Lower lobe of right lung (tissue), 2 donors: Measurements from ENCODE around the gene PC. TPM values are rescaled to one million over a fixed set of nuclear protein-coding genes. Genes with fewer than 3 reads are reported as not detected.

Experiments
- ATAC-seq, 2 donors: fragments of 200-7000 bp; cut with Tn5 transposase; one replicate each; pipeline ENCODE4 v1.9.1; 2020 to 2022; ENCODE audit warnings: mild to moderate bottlenecking in 2 of 2, moderate library complexity in 2 of 2
- DNase-seq: peaks from one replicate; pipeline ENCODE4 v3.0.0-alpha.2; 2020
- H3K27ac ChIP-seq: fragments of 200-600 bp; one replicate; pipeline ENCODE4 v1.8.0; 2022
- H3K27me3 ChIP-seq: fragments of 200-600 bp; one replicate; pipeline ENCODE4 v1.8.0; 2022; ENCODE audit warnings: low read depth
- H3K36me3 ChIP-seq: fragments of 200-600 bp; one replicate; pipeline ENCODE4 v1.8.0; 2022; ENCODE audit warnings: mild to moderate bottlenecking
- H3K4me1 ChIP-seq: fragments of 200-600 bp; one replicate; pipeline ENCODE4 v1.8.0; 2022
- H3K4me3 ChIP-seq: fragments of 200-600 bp; one replicate; pipeline ENCODE4 v1.8.0; 2022; ENCODE audit warnings: mild to moderate bottlenecking
- H3K9me3 ChIP-seq: fragments of 200-600 bp; one replicate; pipeline ENCODE4 v1.8.0; 2022
- intact Hi-C: fragments of 100-400 bp; cut with DNase I; formaldehyde crosslinking; loops from one replicate; pipeline ENCODE4 v1.11.0; 2022
- total RNA-seq: library from RNA; stranded (reverse); fragmentation: NEBNext Ultra II Directional; extraction: Animal tissue kit (Norgen Biotek cat#: 25700); gene quantifications from one replicate; pipeline ENCODE4 v1.2.1, GENCODE V29; 2021
- TF ChIP-seq, protein P1 (sequence below): fragments of 200-600 bp; IDR thresholded peaks from one replicate; pipeline ENCODE4 v1.8.0; 2022; ENCODE audit warnings: antibody characterized with exemption, mild to moderate bottlenecking
- donor health status: DM: no; HTN: yes; CAD: no; lungs with severe emphysema.

The PC gene
- total RNA-seq, 1 donor from 2014 or later, result 14.7 TPM

DNA sequence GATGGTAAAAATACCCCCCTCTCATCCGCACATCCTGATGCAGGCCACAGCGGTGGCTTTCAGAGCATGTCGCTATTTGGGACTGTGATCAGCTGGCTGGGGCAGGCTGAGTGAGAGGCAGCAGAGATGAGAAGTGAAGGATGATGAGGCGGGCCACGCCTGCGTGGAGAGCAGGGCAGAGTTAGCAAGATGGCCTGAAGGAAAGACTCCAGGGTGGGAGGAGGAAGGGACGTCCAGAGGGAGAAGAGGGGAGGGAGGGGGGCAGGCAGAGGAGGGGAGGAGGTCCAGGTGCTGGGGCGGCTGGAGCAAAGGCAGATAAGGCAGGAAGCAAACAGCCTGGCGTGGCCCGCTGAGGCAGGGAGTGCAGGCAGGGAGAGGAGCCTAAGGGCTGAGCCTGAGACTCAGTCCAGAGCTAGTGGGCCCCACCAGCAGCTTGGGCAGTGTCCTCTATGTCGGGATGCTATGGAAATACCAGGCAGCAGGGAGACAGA, 72.2 kb downstream of the PC start:
- Histone ChIP-seq H3K36me3 (no peaks in the 10 kb centered on the region), H3K9me3 (no peaks in the 10 kb centered on the region)

DNA sequence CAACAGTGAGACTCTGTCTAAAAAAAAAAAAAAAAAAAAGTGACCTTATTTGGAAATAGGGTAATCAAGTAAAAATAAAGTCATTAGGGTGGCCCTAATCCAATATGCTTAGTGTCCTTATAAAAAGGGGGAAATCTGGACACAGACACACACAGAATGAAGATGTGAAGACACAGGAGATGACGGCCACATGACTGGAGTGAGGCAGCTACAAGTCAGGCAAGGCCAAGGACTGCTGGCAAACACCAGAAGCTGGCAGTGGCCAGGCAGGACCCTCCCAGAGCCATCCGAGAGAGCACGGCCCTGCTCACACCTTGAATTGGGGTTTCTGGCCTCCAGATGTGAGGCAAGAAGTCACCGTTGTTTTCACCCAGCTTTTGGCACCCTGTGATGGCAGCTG, 72.7 kb downstream of the PC start:
- H3K27ac ChIP-seq, result no peak overlapping the region
- peaks cover 4% of the 10 kb centered on the region for H3K4me1 ChIP-seq
- intact Hi-C loops, result no loop called here
- TF ChIP-seq, protein P1, sequence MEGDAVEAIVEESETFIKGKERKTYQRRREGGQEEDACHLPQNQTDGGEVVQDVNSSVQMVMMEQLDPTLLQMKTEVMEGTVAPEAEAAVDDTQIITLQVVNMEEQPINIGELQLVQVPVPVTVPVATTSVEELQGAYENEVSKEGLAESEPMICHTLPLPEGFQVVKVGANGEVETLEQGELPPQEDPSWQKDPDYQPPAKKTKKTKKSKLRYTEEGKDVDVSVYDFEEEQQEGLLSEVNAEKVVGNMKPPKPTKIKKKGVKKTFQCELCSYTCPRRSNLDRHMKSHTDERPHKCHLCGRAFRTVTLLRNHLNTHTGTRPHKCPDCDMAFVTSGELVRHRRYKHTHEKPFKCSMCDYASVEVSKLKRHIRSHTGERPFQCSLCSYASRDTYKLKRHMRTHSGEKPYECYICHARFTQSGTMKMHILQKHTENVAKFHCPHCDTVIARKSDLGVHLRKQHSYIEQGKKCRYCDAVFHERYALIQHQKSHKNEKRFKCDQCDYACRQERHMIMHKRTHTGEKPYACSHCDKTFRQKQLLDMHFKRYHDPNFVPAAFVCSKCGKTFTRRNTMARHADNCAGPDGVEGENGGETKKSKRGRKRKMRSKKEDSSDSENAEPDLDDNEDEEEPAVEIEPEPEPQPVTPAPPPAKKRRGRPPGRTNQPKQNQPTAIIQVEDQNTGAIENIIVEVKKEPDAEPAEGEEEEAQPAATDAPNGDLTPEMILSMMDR, result no peak
- no peaks in the 10 kb centered on the region for H3K36me3 ChIP-seq
- ATAC-seq, result no peak
- no peaks in the 10 kb centered on the region for H3K27me3 ChIP-seq
- H3K9me3 ChIP-seq, result no peaks in the 10 kb centered on the region
- H3K4me3 ChIP-seq, result no peak overlapping the region
- no peak for DNase-seq

More for the DNA sequence above, 72.2 kb downstream of the PC start:
- DNase-seq (no peak), ATAC-seq (no peak)
- H3K27ac ChIP-seq, result no peak overlapping the region
- no peak overlapping the region for H3K4me3 ChIP-seq
- TF ChIP-seq, protein P1, result no peak
- intact Hi-C loops, result no loop called here
- H3K27me3 ChIP-seq, result no peaks in the 10 kb centered on the region
- H3K4me1 ChIP-seq, result no peaks in the 10 kb centered on the region

GRCh38 chr11:66884443-66884842, 73.7 kb downstream of the PC start:
- Histone ChIP-seq H3K4me3 (no peak overlapping the region), H3K36me3 (no peaks in the 10 kb centered on the region), H3K27ac (no peak overlapping the region), H3K9me3 (no peaks in the 10 kb centered on the region), H3K27me3 (no peaks in the 10 kb centered on the region), H3K4me1 (peaks cover 8% of the 10 kb centered on the region)
- TF ChIP-seq, protein P1, result no peak
- intact Hi-C loops, result no loop called here
- no peak for DNase-seq
- ATAC-seq, result no peak

- H3K9me3 ChIP-seq, result no peaks in the 10 kb centered on the region
- ATAC-seq, result peak; percentile 84 to 87
- TF ChIP-seq, protein P1, result peak; percentile 72
- no peaks in the 10 kb centered on the region for H3K36me3 ChIP-seq
- peaks cover 8% of the 10 kb centered on the region for H3K4me1 ChIP-seq
- intact Hi-C loops, result no loop called here
- no peak overlapping the region for H3K27ac ChIP-seq
- H3K4me3 ChIP-seq, result peak overlapping the region; percentile 33
- H3K27me3 ChIP-seq, result no peaks in the 10 kb centered on the region
- peak; percentile 80 for DNase-seq
Measured at GRCh38 chr11:66883016-66883965, 74.9 kb downstream of the PC start.

DNA sequence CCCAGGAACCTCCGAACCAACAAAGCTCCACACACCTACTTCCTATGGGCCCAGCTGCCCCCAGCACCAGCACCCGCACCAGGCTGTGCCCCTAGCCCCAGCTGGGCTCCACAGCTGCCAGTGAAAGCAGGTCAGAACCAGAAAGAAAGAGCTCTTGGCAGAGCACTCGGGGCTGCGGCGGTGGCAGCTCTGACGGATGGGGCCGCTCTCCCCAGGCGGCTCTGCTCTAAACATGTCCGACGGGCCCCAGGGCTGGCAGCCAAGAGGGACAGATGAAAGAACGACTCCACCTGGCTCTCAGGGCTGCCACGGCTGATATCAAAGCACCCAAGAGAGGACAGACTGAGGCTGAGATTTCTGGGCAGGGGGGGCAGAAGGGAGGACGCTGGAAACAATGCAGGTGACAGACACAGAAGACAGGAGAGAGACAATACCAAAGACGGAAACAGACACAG, 75.6 kb downstream of the PC start:
- Histone ChIP-seq H3K27me3 (no peaks in the 10 kb centered on the region), H3K36me3 (no peaks in the 10 kb centered on the region), H3K4me3 (peak overlapping the region; percentile 33), H3K27ac (no peak overlapping the region), H3K9me3 (no peaks in the 10 kb centered on the region), H3K4me1 (peaks cover 8% of the 10 kb centered on the region)
- intact Hi-C loops, result no loop called here
- DNase-seq (no peak), ATAC-seq (peak; percentile 20 to 49)
- TF ChIP-seq, protein P1, result no peak
